Stimulated activated CD8-positive, alpha-beta memory T cell treated with anti-CD3 and anti-CD28 coated beads, Interleukin-4, amount 100 ng/mL, for 4 hours (primary cell): ENCODE results near the gene PCDH9.

ENCODE experiments used
- DNase-seq, 2 donors: peaks; one replicate each; pipeline ENCODE4 v3.0.0-alpha.2; 2020; ENCODE audit warnings: low read depth in 2 of 2, low spot score in 1 of 2

PCDH9 gene

GRCh38 chr13:66617786-66618185 is 612.4 kb downstream of the PCDH9 start:
- DNase-seq: no peak

- DNase-seq: no peak
Observed at GRCh38 chr13:66612983-66613382, 617.2 kb downstream of the PCDH9 start.

- DNase-seq: no peak
Observed at GRCh38 chr13:66586489-66586888, 643.6 kb downstream of the PCDH9 start.

GRCh38 chr13:66585669-66586203 is 644.4 kb downstream of the PCDH9 start:
- DNase-seq: no peak

- DNase-seq: no peak
Observed at GRCh38 chr13:66581675-66582074, 648.5 kb downstream of the PCDH9 start.

GRCh38 chr13:66578305-66578704 is 651.8 kb downstream of the PCDH9 start:
- no peak for DNase-seq

- no peak for DNase-seq
Observed at GRCh38 chr13:66577358-66577757, 652.8 kb downstream of the PCDH9 start.

- no peak for DNase-seq
Observed at GRCh38 chr13:66576381-66576780, 653.8 kb downstream of the PCDH9 start.

GRCh38 chr13:66574606-66575005 is 655.5 kb downstream of the PCDH9 start:
- no peak for DNase-seq

GRCh38 chr13:66567899-66568612 is 662.1 kb downstream of the PCDH9 start:
- DNase-seq: no peak

- no peak for DNase-seq
Observed at GRCh38 chr13:66565279-66565678, 664.9 kb downstream of the PCDH9 start.

- no peak for DNase-seq
Observed at GRCh38 chr13:66563076-66563475, 667.1 kb downstream of the PCDH9 start.

GRCh38 chr13:66562054-66562453 is 668.1 kb downstream of the PCDH9 start:
- DNase-seq: no peak

GRCh38 chr13:66560991-66561390 is 669.1 kb downstream of the PCDH9 start:
- no peak for DNase-seq

GRCh38 chr13:66560189-66560588 is 669.9 kb downstream of the PCDH9 start:
- DNase-seq: no peak

- DNase-seq: no peak
Observed at GRCh38 chr13:66559093-66559492, 671.0 kb downstream of the PCDH9 start.

- no peak for DNase-seq
Observed at GRCh38 chr13:66558506-66558905, 671.6 kb downstream of the PCDH9 start.

- no peak for DNase-seq
Observed at GRCh38 chr13:66557357-66557756, 672.8 kb downstream of the PCDH9 start.

GRCh38 chr13:66556306-66556705 is 673.8 kb downstream of the PCDH9 start:
- no peak for DNase-seq

GRCh38 chr13:66553391-66553790 is 676.7 kb downstream of the PCDH9 start:
- no peak for DNase-seq

GRCh38 chr13:66551128-66551527 is 679.0 kb downstream of the PCDH9 start:
- no peak for DNase-seq

- no peak for DNase-seq
Observed at GRCh38 chr13:66547685-66548084, 682.5 kb downstream of the PCDH9 start.
